ENCODE data around the gene ADAMTS12.

DNA sequence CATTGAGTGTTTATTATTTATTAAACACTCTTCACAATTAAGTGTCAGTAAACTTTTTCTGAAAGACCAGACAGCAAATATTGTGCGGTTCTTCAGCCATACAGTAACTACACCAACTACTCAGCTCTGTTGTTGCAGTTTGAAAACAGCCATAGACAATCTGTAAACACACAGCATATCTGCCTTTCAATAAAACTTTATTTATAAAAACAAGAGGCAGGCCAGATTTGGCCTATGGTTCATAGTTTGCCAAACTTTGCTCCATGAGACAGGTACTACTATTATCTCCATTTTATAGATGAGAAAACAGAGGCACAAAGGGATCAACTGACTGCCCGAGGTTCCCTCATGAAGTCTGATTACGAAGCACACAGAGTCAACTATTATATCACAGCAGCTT is 11.5 kb downstream of the ADAMTS12 start:
- TF ChIP-seq ESRRG (CRISPR knock-in tag; IDR thresholded peaks at IDR 0.05) (no peak), ZFP30 (CRISPR knock-in tag; IDR thresholded peaks at IDR 0.05) (no peak), OSR1 (CRISPR knock-in tag; IDR thresholded peaks at IDR 0.05) (no peak), ZFP3 (CRISPR knock-in tag; IDR thresholded peaks at IDR 0.05) (no peak), RARB (CRISPR knock-in tag; IDR thresholded peaks at IDR 0.05) (no peak), TCF4 (CRISPR knock-in tag; IDR thresholded peaks at IDR 0.05; ENCODE audit: borderline replicate concordance) (no peak), TOX (CRISPR knock-in tag; IDR thresholded peaks at IDR 0.05; ENCODE audit: borderline replicate concordance) (no peak), CSDC2 (CRISPR knock-in tag; IDR thresholded peaks at IDR 0.05) (no peak), ISL1 (CRISPR knock-in tag; IDR thresholded peaks at IDR 0.05) (no peak)
- TF ChIP-seq, protein P1, sequence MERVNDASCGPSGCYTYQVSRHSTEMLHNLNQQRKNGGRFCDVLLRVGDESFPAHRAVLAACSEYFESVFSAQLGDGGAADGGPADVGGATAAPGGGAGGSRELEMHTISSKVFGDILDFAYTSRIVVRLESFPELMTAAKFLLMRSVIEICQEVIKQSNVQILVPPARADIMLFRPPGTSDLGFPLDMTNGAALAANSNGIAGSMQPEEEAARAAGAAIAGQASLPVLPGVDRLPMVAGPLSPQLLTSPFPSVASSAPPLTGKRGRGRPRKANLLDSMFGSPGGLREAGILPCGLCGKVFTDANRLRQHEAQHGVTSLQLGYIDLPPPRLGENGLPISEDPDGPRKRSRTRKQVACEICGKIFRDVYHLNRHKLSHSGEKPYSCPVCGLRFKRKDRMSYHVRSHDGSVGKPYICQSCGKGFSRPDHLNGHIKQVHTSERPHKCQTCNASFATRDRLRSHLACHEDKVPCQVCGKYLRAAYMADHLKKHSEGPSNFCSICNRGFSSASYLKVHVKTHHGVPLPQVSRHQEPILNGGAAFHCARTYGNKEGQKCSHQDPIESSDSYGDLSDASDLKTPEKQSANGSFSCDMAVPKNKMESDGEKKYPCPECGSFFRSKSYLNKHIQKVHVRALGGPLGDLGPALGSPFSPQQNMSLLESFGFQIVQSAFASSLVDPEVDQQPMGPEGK (CRISPR knock-in tag; IDR thresholded peaks at IDR 0.05; ENCODE audit: borderline replicate concordance), result no peak
- TF ChIP-seq, protein P2, sequence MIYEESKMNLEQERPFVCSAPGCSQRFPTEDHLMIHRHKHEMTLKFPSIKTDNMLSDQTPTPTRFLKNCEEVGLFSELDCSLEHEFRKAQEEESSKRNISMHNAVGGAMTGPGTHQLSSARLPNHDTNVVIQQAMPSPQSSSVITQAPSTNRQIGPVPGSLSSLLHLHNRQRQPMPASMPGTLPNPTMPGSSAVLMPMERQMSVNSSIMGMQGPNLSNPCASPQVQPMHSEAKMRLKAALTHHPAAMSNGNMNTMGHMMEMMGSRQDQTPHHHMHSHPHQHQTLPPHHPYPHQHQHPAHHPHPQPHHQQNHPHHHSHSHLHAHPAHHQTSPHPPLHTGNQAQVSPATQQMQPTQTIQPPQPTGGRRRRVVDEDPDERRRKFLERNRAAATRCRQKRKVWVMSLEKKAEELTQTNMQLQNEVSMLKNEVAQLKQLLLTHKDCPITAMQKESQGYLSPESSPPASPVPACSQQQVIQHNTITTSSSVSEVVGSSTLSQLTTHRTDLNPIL (CRISPR knock-in tag; IDR thresholded peaks at IDR 0.05; ENCODE audit: low read depth), result no peak
- TF ChIP-seq, protein P3, sequence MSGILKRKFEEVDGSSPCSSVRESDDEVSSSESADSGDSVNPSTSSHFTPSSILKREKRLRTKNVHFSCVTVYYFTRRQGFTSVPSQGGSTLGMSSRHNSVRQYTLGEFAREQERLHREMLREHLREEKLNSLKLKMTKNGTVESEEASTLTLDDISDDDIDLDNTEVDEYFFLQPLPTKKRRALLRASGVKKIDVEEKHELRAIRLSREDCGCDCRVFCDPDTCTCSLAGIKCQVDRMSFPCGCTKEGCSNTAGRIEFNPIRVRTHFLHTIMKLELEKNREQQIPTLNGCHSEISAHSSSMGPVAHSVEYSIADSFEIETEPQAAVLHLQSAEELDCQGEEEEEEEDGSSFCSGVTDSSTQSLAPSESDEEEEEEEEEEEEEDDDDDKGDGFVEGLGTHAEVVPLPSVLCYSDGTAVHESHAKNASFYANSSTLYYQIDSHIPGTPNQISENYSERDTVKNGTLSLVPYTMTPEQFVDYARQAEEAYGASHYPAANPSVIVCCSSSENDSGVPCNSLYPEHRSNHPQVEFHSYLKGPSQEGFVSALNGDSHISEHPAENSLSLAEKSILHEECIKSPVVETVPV (CRISPR knock-in tag; IDR thresholded peaks at IDR 0.05), result no peak
- TF ChIP-seq, protein P4, sequence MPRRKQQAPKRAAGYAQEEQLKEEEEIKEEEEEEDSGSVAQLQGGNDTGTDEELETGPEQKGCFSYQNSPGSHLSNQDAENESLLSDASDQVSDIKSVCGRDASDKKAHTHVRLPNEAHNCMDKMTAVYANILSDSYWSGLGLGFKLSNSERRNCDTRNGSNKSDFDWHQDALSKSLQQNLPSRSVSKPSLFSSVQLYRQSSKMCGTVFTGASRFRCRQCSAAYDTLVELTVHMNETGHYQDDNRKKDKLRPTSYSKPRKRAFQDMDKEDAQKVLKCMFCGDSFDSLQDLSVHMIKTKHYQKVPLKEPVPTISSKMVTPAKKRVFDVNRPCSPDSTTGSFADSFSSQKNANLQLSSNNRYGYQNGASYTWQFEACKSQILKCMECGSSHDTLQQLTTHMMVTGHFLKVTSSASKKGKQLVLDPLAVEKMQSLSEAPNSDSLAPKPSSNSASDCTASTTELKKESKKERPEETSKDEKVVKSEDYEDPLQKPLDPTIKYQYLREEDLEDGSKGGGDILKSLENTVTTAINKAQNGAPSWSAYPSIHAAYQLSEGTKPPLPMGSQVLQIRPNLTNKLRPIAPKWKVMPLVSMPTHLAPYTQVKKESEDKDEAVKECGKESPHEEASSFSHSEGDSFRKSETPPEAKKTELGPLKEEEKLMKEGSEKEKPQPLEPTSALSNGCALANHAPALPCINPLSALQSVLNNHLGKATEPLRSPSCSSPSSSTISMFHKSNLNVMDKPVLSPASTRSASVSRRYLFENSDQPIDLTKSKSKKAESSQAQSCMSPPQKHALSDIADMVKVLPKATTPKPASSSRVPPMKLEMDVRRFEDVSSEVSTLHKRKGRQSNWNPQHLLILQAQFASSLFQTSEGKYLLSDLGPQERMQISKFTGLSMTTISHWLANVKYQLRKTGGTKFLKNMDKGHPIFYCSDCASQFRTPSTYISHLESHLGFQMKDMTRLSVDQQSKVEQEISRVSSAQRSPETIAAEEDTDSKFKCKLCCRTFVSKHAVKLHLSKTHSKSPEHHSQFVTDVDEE (CRISPR knock-in tag; IDR thresholded peaks at IDR 0.05), result no peak

Data from SK-N-SH treated with all-trans-retinoic acid at 6 μM for 48 hours (cell line).